SU-DHL-6 (cell line): ENCODE results near the gene NUP35.

Experiments
- EZH2phosphoT487 ChIP-seq: fragments of 200-600 bp; sonication (generic), shearing (Covaris generic); conservative IDR thresholded peaks from 2 replicates; pipeline ENCODE4 v1.6.1; 2018; ENCODE audit warnings: mild to moderate bottlenecking, antibody characterized with exemption, low read length, moderate library complexity, mixed read lengths
- TF ChIP-seq, protein P1 (sequence below): fragments of 200-600 bp; sonication (generic); IDR thresholded peaks from one replicate; pipeline ENCODE4 v1.5.1; 2017; ENCODE audit warnings: antibody characterized with exemption, mild to moderate bottlenecking, low read length, moderate library complexity; ENCODE audit not compliant: insufficient read depth, poor library complexity, severe bottlenecking

DNA sequence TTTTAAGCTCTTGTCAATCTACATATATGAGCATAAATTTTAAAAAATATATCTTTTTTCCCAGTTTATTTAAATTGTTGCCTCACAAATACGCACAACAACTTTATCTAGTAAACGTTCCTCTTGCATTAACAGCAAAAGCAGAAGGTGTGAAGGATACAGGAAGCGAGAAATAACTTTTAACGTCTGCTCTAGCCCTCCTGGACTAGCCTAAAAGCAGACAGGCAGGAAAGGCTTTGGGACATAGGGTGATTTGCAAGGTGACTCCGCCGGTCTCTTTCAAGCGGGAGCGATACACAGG is 46.1 kb upstream of the NUP35 start:
- TF ChIP-seq, protein P1, sequence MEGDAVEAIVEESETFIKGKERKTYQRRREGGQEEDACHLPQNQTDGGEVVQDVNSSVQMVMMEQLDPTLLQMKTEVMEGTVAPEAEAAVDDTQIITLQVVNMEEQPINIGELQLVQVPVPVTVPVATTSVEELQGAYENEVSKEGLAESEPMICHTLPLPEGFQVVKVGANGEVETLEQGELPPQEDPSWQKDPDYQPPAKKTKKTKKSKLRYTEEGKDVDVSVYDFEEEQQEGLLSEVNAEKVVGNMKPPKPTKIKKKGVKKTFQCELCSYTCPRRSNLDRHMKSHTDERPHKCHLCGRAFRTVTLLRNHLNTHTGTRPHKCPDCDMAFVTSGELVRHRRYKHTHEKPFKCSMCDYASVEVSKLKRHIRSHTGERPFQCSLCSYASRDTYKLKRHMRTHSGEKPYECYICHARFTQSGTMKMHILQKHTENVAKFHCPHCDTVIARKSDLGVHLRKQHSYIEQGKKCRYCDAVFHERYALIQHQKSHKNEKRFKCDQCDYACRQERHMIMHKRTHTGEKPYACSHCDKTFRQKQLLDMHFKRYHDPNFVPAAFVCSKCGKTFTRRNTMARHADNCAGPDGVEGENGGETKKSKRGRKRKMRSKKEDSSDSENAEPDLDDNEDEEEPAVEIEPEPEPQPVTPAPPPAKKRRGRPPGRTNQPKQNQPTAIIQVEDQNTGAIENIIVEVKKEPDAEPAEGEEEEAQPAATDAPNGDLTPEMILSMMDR = no peak
- TF ChIP-seq EZH2phosphoT487 = no peak
